NCI-H2081 (cell line): ENCODE measurements around the gene LIN52.
"Not testable (repeated sequence)": the region's sequence is repeated elsewhere in the genome, so short reads cannot be mapped to it uniquely, and the experiment has no call there.

ENCODE experiments used
- DNase-seq, 2 experiments: peaks; one replicate each; lab custom pipeline; 2025; lab: John Stamatoyannopoulos, UW

Gene LIN52

GRCh38 chr14:74109369-74109768, 24.6 kb downstream of the LIN52 start:
- no peak for DNase-seq

- DNase-seq, result peak in 1 of 2 experiments; percentile 43
These were observed 26.9 kb downstream of the LIN52 start for GRCh38 chr14:74111395-74112216.

- not testable (repeated sequence) for DNase-seq
These were observed 40.7 kb downstream of the LIN52 start for GRCh38 chr14:74125487-74125886.

- no peak for DNase-seq
These were observed 41.7 kb downstream of the LIN52 start for GRCh38 chr14:74126315-74127013.

GRCh38 chr14:74127634-74128033, 42.9 kb downstream of the LIN52 start:
- no peak for DNase-seq

- no peak for DNase-seq
These were observed 49.2 kb downstream of the LIN52 start for GRCh38 chr14:74133833-74134481.

- DNase-seq, result no peak
These were observed 49.7 kb downstream of the LIN52 start for GRCh38 chr14:74134484-74134883.

- no peak for DNase-seq
These were observed 50.7 kb downstream of the LIN52 start for GRCh38 chr14:74135426-74135825.

GRCh38 chr14:74140374-74140850, 55.7 kb downstream of the LIN52 start:
- DNase-seq, result peak; percentile 8 to 66

GRCh38 chr14:74141703-74142102, 56.9 kb downstream of the LIN52 start:
- no peak for DNase-seq

- DNase-seq, result no peak
These were observed 57.8 kb downstream of the LIN52 start for GRCh38 chr14:74142523-74142922.

GRCh38 chr14:74144789-74145188, 60.0 kb downstream of the LIN52 start:
- DNase-seq, result no peak

- DNase-seq, result no peak
These were observed 62.8 kb downstream of the LIN52 start for GRCh38 chr14:74147571-74147970.

GRCh38 chr14:74148705-74149104, 63.9 kb downstream of the LIN52 start:
- DNase-seq, result no peak

- DNase-seq, result no peak
These were observed 70.5 kb downstream of the LIN52 start for GRCh38 chr14:74155287-74155686.

GRCh38 chr14:74155749-74156148, 71.0 kb downstream of the LIN52 start:
- DNase-seq, result no peak

- DNase-seq, result no peak
These were observed 76.0 kb downstream of the LIN52 start for GRCh38 chr14:74160763-74161162.

GRCh38 chr14:74161526-74162158, 76.9 kb downstream of the LIN52 start:
- DNase-seq, result no peak

GRCh38 chr14:74169906-74170305, 85.2 kb downstream of the LIN52 start:
- no peak for DNase-seq

GRCh38 chr14:74176400-74176793, 91.6 kb downstream of the LIN52 start:
- no peak for DNase-seq

- no peak for DNase-seq
These were observed 95.1 kb downstream of the LIN52 start for GRCh38 chr14:74179856-74180255.

- no peak for DNase-seq
These were observed 106.3 kb downstream of the LIN52 start for GRCh38 chr14:74190927-74191575.
